ENCODE data around the gene DDX54.

Gene DDX54

GRCh38 chr12:113162102-113163029 is 22.9 kb downstream of the DDX54 start:
- Mint-ChIP-seq H3K27ac (no peak overlapping the region), H3K36me3 (peaks cover 2% of the 10 kb centered on the region), H3K27me3 (no peaks in the 10 kb centered on the region), H3K4me3 (no peak overlapping the region), H3K9me3 (no peaks in the 10 kb centered on the region), H3K4me1 (no peaks in the 10 kb centered on the region)

DNA sequence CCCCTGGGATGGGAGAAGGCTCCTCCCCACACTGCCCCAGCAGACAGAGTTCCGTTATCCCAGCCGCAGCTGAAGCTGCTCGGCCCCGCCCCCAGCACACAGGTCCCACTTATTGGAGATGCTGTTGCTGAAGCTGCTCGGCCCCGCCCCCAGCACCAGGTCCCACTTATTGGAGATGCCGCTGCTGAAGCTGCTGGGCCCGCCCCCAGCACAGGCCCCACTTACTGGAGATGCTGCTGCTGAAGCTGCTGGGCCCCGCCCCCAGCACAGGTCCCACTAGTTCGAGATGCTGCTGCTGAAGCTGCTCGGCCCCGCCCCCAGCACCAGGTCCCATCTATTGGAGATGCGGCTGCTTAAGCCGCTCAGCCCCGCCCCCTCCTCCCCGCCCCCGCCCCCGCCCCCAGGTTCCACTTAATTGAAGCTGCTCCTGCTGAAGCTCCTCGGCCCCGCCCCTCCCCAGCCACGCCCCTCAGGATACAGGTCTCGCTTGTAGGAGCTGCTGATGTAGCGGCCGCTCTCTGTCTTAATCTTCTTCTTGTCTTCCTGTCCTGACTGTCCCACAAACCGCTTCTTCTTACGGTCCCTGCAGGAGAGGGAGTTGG is 23.8 kb downstream of the DDX54 start:
- peak overlapping the region; percentile 59 for H3K27ac Mint-ChIP-seq
- H3K36me3 Mint-ChIP-seq = peaks cover 2% of the 10 kb centered on the region
- peaks cover 5% of the 10 kb centered on the region for H3K4me1 Mint-ChIP-seq
- no peaks in the 10 kb centered on the region for H3K27me3 Mint-ChIP-seq
- H3K9me3 Mint-ChIP-seq = no peaks in the 10 kb centered on the region
- H3K4me3 Mint-ChIP-seq = no peak overlapping the region

GRCh38 chr12:113159937-113160336 is 25.3 kb downstream of the DDX54 start:
- Mint-ChIP-seq H3K27me3 (no peaks in the 10 kb centered on the region), H3K4me1 (peaks cover 5% of the 10 kb centered on the region), H3K27ac (no peak overlapping the region), H3K9me3 (no peaks in the 10 kb centered on the region), H3K4me3 (no peak overlapping the region), H3K36me3 (peaks cover 2% of the 10 kb centered on the region)

DNA sequence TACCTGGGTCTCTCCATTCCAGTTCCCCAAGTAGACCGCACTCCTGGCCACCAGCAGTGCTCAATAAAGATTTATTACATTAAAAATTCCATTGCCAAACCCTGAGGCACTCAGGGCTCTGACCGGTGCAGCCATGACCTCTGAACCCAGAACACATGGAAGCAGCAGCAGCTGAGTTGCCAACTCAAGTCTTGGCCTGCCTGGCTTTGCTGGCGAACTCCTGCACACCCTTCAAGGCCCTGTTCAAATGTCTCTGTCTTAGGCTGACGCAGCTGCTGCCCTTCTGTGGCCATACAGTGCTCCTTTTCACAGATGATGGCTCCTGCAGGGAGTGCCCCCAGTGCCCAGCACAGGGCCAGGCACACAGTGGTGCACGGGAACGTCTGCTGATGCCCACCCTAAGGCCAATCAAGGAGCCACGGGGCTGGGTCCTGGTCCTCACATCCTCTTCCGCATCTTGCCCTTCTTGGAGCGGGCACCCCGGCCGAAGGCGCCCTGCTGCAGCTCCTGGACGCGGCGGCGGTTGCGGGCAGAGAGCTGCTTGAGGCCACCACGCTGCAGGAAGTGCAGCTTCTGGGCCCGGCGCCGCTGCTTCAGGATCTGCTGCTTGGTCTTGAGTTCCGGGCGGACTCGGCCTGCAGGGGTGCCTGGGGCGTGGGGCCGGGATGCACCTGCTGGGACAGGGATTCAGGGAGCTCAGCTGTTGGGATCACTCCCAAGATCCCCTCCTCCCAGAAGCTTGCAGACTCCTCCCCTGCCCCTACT is 26.7 kb downstream of the DDX54 start:
- no peak overlapping the region for H3K4me3 Mint-ChIP-seq
- peaks cover 2% of the 10 kb centered on the region for H3K36me3 Mint-ChIP-seq
- no peaks in the 10 kb centered on the region for H3K9me3 Mint-ChIP-seq
- no peak overlapping the region for H3K27ac Mint-ChIP-seq
- H3K27me3 Mint-ChIP-seq = no peaks in the 10 kb centered on the region
- H3K4me1 Mint-ChIP-seq = peaks cover 9% of the 10 kb centered on the region

- Mint-ChIP-seq H3K27me3 (no peaks in the 10 kb centered on the region), H3K27ac (peak overlapping the region; percentile 72), H3K36me3 (peaks cover 2% of the 10 kb centered on the region), H3K9me3 (no peaks in the 10 kb centered on the region), H3K4me3 (no peak overlapping the region), H3K4me1 (peaks cover 12% of the 10 kb centered on the region)
Measured at GRCh38 chr12:113157218-113157859, 27.9 kb downstream of the DDX54 start.

- no peak overlapping the region for H3K4me3 Mint-ChIP-seq
- no peaks in the 10 kb centered on the region for H3K9me3 Mint-ChIP-seq
- no peaks in the 10 kb centered on the region for H3K27me3 Mint-ChIP-seq
- peaks cover under 1% of the 10 kb centered on the region for H3K36me3 Mint-ChIP-seq
- H3K4me1 Mint-ChIP-seq = peaks cover 18% of the 10 kb centered on the region
- no peak overlapping the region for H3K27ac Mint-ChIP-seq
Measured at GRCh38 chr12:113155646-113156045, 29.6 kb downstream of the DDX54 start.

- H3K36me3 Mint-ChIP-seq = no peaks in the 10 kb centered on the region
- H3K4me1 Mint-ChIP-seq = peaks cover 18% of the 10 kb centered on the region
- H3K27ac Mint-ChIP-seq = no peak overlapping the region
- H3K4me3 Mint-ChIP-seq = no peak overlapping the region
- H3K27me3 Mint-ChIP-seq = no peaks in the 10 kb centered on the region
- H3K9me3 Mint-ChIP-seq = no peaks in the 10 kb centered on the region
Measured at GRCh38 chr12:113155060-113155459, 30.2 kb downstream of the DDX54 start.

GRCh38 chr12:113154351-113154973 is 30.8 kb downstream of the DDX54 start:
- no peak overlapping the region for H3K27ac Mint-ChIP-seq
- H3K27me3 Mint-ChIP-seq = no peaks in the 10 kb centered on the region

DNA sequence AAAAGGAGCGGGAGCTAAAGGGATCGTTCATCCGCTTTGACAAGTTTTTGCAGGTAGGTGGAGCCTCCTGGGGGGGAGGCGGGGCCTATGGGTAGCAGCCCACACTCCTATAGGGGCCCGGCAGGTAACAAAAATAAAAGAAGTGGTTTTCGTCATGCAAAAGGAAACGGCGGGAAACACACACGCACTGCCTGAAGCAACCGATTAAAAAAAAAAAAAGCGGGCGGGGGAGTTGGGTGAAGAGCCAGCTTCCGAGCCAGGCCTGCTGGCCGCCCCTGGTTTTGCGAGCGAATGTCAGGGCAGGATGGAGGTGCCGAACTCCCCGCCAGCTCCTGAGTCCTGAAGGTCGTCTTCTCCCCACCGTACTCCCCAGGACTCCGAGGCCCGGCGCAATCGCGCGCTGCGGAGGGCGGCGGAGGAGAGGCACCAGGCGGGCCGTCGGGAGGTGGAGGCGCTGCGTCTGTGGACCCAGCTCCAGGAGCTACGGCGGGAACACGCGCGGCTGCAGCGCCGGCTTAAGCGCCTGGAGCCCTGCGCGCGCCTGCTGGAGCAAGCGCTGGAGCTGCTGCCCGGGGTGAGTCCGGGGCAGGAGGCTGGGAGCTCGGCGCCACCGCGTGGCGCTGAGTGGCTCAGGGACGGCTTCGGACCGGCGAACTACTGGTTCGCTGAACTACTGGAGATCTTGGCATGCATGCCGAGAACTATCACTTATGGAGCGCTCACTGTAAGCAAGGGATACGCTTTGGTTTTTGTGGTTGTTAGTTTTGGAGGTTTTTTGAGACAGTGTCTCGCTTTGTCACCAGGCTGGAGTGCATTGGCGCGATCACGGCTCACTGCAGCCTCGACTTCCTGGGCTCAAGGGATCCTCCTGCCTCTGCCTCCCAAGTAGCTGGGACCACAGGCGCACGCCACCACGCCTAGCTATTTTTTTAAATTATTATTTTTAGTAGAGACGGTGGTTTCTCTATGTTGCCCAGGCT is 32.2 kb downstream of the DDX54 start:
- H3K27ac Mint-ChIP-seq = peak overlapping the region; percentile 62
- H3K4me1 Mint-ChIP-seq = peaks cover 18% of the 10 kb centered on the region
- H3K9me3 Mint-ChIP-seq = no peaks in the 10 kb centered on the region
- H3K4me3 Mint-ChIP-seq = peak overlapping the region; percentile 66
- no peaks in the 10 kb centered on the region for H3K36me3 Mint-ChIP-seq
- no peaks in the 10 kb centered on the region for H3K27me3 Mint-ChIP-seq

More at GRCh38 chr12:113154351-113154973, 30.8 kb downstream of the DDX54 start:
- Mint-ChIP-seq H3K4me1 (peaks cover 18% of the 10 kb centered on the region), H3K36me3 (no peaks in the 10 kb centered on the region), H3K9me3 (no peaks in the 10 kb centered on the region), H3K4me3 (peak overlapping the region; percentile 66)

GRCh38 chr12:113152196-113152834 is 33.0 kb downstream of the DDX54 start:
- Mint-ChIP-seq H3K9me3 (no peaks in the 10 kb centered on the region), H3K36me3 (no peaks in the 10 kb centered on the region), H3K4me1 (peaks cover 18% of the 10 kb centered on the region), H3K27me3 (no peaks in the 10 kb centered on the region), H3K4me3 (peak overlapping the region; percentile 58), H3K27ac (no peak overlapping the region)

GRCh38 chr12:113151655-113152054 is 33.6 kb downstream of the DDX54 start:
- no peaks in the 10 kb centered on the region for H3K9me3 Mint-ChIP-seq
- H3K27me3 Mint-ChIP-seq = no peaks in the 10 kb centered on the region
- peaks cover 13% of the 10 kb centered on the region for H3K4me1 Mint-ChIP-seq
- H3K36me3 Mint-ChIP-seq = no peaks in the 10 kb centered on the region
- peak overlapping the region; percentile 58 for H3K4me3 Mint-ChIP-seq
- no peak overlapping the region for H3K27ac Mint-ChIP-seq

DNA sequence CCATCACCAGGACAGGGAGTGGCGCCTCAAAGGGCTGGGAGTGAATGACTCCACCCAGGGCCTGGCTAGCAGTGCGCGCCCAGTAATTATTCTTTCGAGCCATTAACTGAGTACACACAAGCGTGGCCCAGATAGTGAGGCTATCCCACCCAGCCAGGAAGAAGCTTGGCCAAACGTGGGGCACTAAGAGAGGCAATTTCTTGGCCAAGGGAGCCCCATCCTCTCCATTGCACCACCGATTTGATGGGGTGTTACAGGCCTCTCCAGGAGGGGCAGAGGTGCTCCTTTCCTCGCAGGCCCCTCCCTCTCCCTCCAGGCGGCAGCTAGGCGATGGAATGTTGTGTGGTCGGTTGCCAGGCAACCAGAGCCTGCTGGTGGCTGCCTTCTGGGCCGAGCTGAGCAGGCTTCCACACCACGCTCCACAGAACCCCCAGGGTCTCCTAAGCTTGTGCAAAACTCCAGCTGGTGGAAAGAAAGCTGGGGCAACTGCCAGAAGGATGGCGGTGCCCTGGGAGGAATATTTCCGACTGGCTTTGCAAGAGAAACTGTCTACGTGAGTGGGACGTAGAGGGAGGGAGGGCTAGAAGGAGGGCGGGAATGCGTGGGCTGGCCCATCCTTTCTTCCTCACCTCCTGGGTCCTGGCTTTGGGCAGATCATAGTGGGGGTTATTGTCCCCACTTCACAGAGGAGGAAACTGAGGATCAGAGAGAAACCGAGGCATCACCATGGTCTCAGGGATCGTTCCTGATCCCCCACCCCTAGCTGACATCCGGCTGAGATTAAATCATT is 35.7 kb downstream of the DDX54 start, which contains the start of gene CFAP73:
Gene CFAP73 (plus strand): TSS at position 364 of the 790 bp plus-strand sequence. CDS start 134 bp downstream, at position 498.
- no peaks in the 10 kb centered on the region for H3K36me3 Mint-ChIP-seq
- no peaks in the 10 kb centered on the region for H3K9me3 Mint-ChIP-seq
- peaks cover 13% of the 10 kb centered on the region for H3K4me1 Mint-ChIP-seq
- no peak within 1 kb of the TSS for H3K4me3 Mint-ChIP-seq
- H3K27ac Mint-ChIP-seq = no peak within 1 kb of the TSS
- no peaks in the 10 kb centered on the region for H3K27me3 Mint-ChIP-seq

- no peaks in the 10 kb centered on the region for H3K9me3 Mint-ChIP-seq
- H3K36me3 Mint-ChIP-seq = no peaks in the 10 kb centered on the region
- H3K27ac Mint-ChIP-seq = no peak overlapping the region
Measured at GRCh38 chr12:113146999-113147398, 38.3 kb downstream of the DDX54 start.

More at GRCh38 chr12:113146999-113147398, 38.3 kb downstream of the DDX54 start:
- no peaks in the 10 kb centered on the region for H3K27me3 Mint-ChIP-seq
- no peak overlapping the region for H3K4me3 Mint-ChIP-seq
- peaks cover 2% of the 10 kb centered on the region for H3K4me1 Mint-ChIP-seq
